ENCODE results near the gene CD300LG. TPM values are rescaled to one million over a fixed set of nuclear protein-coding genes. Genes with fewer than 3 reads are reported as not detected.
"Not testable (repeated sequence)": the region's sequence is repeated elsewhere in the genome, so short reads cannot be mapped to it uniquely, and the experiment has no call there.

Gene CD300LG
- not detected in 2 replicates for total RNA-seq (2014; rRNA removed; shearing (Covaris generic))
- not detected in 2 replicates for polyA plus RNA-seq (2015; cell fraction: cytosol; rRNA removed)
- polyA plus RNA-seq (2015; cell fraction: nucleus; rRNA removed), result not detected in 2 replicates

GRCh38 chr17:43846963-43847371 is at the start of gene CD300LG:
CD300LG (plus strand) TSS chr17:43847176; CDS start chr17:43847217, 41 bp downstream.
- in situ Hi-C loops (cut with HindIII; ENCODE audit: low pct_unique_long_range_greater_than_20kb, low sequenced_read_pairs), result no loop called here
- DNase-seq (ENCODE audit: low read depth, low spot score), result no peak

- DNase-seq (ENCODE audit: low read depth, low spot score); in situ Hi-C loops (cut with HindIII; ENCODE audit: low pct_unique_long_range_greater_than_20kb, low sequenced_read_pairs): not testable (repeated sequence)
These were observed 49.0 kb upstream of the CD300LG start for GRCh38 chr17:43798024-43798423.

- DNase-seq (ENCODE audit: low read depth, low spot score), result no peak
- in situ Hi-C loops (cut with HindIII; ENCODE audit: low pct_unique_long_range_greater_than_20kb, low sequenced_read_pairs), result no loop called here
These were observed 47.9 kb upstream of the CD300LG start for GRCh38 chr17:43799047-43799446.

- DNase-seq (ENCODE audit: low read depth, low spot score), result no peak
- in situ Hi-C loops (cut with HindIII; ENCODE audit: low pct_unique_long_range_greater_than_20kb, low sequenced_read_pairs), result no loop called here
These were observed 46.2 kb upstream of the CD300LG start for GRCh38 chr17:43800736-43801135.

GRCh38 chr17:43801844-43802243 is 45.1 kb upstream of the CD300LG start:
- DNase-seq (ENCODE audit: low read depth, low spot score), result no peak
- in situ Hi-C loops (cut with HindIII; ENCODE audit: low pct_unique_long_range_greater_than_20kb, low sequenced_read_pairs), result no loop called here

GRCh38 chr17:43803758-43804157 is 43.2 kb upstream of the CD300LG start:
- in situ Hi-C loops (cut with HindIII; ENCODE audit: low pct_unique_long_range_greater_than_20kb, low sequenced_read_pairs), result no loop called here
- no peak for DNase-seq (ENCODE audit: low read depth, low spot score)

- no peak for DNase-seq (ENCODE audit: low read depth, low spot score)
- in situ Hi-C loops (cut with HindIII; ENCODE audit: low pct_unique_long_range_greater_than_20kb, low sequenced_read_pairs), result no loop called here
These were observed 41.9 kb upstream of the CD300LG start for GRCh38 chr17:43805117-43805516.

GRCh38 chr17:43808076-43808475 is 38.9 kb upstream of the CD300LG start:
- in situ Hi-C loops (cut with HindIII; ENCODE audit: low pct_unique_long_range_greater_than_20kb, low sequenced_read_pairs), result no loop called here
- no peak for DNase-seq (ENCODE audit: low read depth, low spot score)

- no peak for DNase-seq (ENCODE audit: low read depth, low spot score)
- in situ Hi-C loops (cut with HindIII; ENCODE audit: low pct_unique_long_range_greater_than_20kb, low sequenced_read_pairs), result no loop called here
These were observed 37.9 kb upstream of the CD300LG start for GRCh38 chr17:43809121-43809520.

GRCh38 chr17:43810226-43810715 is 36.7 kb upstream of the CD300LG start:
- in situ Hi-C loops (cut with HindIII; ENCODE audit: low pct_unique_long_range_greater_than_20kb, low sequenced_read_pairs), result no loop called here
- no peak for DNase-seq (ENCODE audit: low read depth, low spot score)

- no peak for DNase-seq (ENCODE audit: low read depth, low spot score)
- in situ Hi-C loops (cut with HindIII; ENCODE audit: low pct_unique_long_range_greater_than_20kb, low sequenced_read_pairs), result no loop called here
These were observed 36.2 kb upstream of the CD300LG start for GRCh38 chr17:43810823-43811222.

- in situ Hi-C loops (cut with HindIII; ENCODE audit: low pct_unique_long_range_greater_than_20kb, low sequenced_read_pairs), result no loop called here
- no peak for DNase-seq (ENCODE audit: low read depth, low spot score)
These were observed 34.3 kb upstream of the CD300LG start for GRCh38 chr17:43812396-43813265.

GRCh38 chr17:43813386-43813785 is 33.6 kb upstream of the CD300LG start:
- DNase-seq (ENCODE audit: low read depth, low spot score), result no peak
- in situ Hi-C loops (cut with HindIII; ENCODE audit: low pct_unique_long_range_greater_than_20kb, low sequenced_read_pairs), result no loop called here

- in situ Hi-C loops (cut with HindIII; ENCODE audit: low pct_unique_long_range_greater_than_20kb, low sequenced_read_pairs), result no loop called here
These were observed 33.0 kb upstream of the CD300LG start for GRCh38 chr17:43814026-43814425.

GRCh38 chr17:43814714-43815113 is 32.3 kb upstream of the CD300LG start:
- in situ Hi-C loops (cut with HindIII; ENCODE audit: low pct_unique_long_range_greater_than_20kb, low sequenced_read_pairs), result no loop called here
- DNase-seq (ENCODE audit: low read depth, low spot score), result no peak

More at GRCh38 chr17:43814026-43814425, 33.0 kb upstream of the CD300LG start:
- no peak for DNase-seq (ENCODE audit: low read depth, low spot score)

- DNase-seq (ENCODE audit: low read depth, low spot score), result no peak
- in situ Hi-C loops (cut with HindIII; ENCODE audit: low pct_unique_long_range_greater_than_20kb, low sequenced_read_pairs), result no loop called here
These were observed 30.3 kb upstream of the CD300LG start for GRCh38 chr17:43816336-43817320.

- in situ Hi-C loops (cut with HindIII; ENCODE audit: low pct_unique_long_range_greater_than_20kb, low sequenced_read_pairs), result no loop called here
- DNase-seq (ENCODE audit: low read depth, low spot score), result no peak
These were observed 29.1 kb upstream of the CD300LG start for GRCh38 chr17:43817826-43818225.

- DNase-seq (ENCODE audit: low read depth, low spot score), result no peak
- in situ Hi-C loops (cut with HindIII; ENCODE audit: low pct_unique_long_range_greater_than_20kb, low sequenced_read_pairs), result no loop called here
These were observed 28.0 kb upstream of the CD300LG start for GRCh38 chr17:43818966-43819365.
